ENCODE results near the gene TM9SF3.

The TM9SF3 gene

GRCh38 chr10:96588616-96589419, 2.0 kb upstream of the TM9SF3 start:
- DNase-seq (ENCODE audit: low read depth), result no peak

GRCh38 chr10:96588060-96588554, 1.3 kb upstream of the TM9SF3 start:
- H3K4me3 ChIP-seq (ENCODE audit: low read length), result peak overlapping the region; percentile 64
- no peak for DNase-seq (ENCODE audit: low read depth)
- no peak for TF ChIP-seq CTCF (conservative IDR thresholded peaks at IDR 0.05; ENCODE audit: low read length)

More at GRCh38 chr10:96588616-96589419, 2.0 kb upstream of the TM9SF3 start:
- H3K4me3 ChIP-seq (ENCODE audit: low read length), result no peak overlapping the region
- TF ChIP-seq CTCF (conservative IDR thresholded peaks at IDR 0.05; ENCODE audit: low read length), result no peak

- H3K4me3 ChIP-seq (ENCODE audit: low read length), result peak overlapping the region; percentile 64
- DNase-seq (ENCODE audit: low read depth), result peak; percentile 84
- no peak for TF ChIP-seq CTCF (conservative IDR thresholded peaks at IDR 0.05; ENCODE audit: low read length)
Observed at GRCh38 chr10:96587264-96588059, 650 bp upstream of the TM9SF3 start.

GRCh38 chr10:96585736-96586418, 935 bp downstream of the TM9SF3 start:
- TF ChIP-seq CTCF (conservative IDR thresholded peaks at IDR 0.05; ENCODE audit: low read length), result no peak
- H3K4me3 ChIP-seq (ENCODE audit: low read length), result peak overlapping the region; percentile 84
- DNase-seq (ENCODE audit: low read depth), result peak; percentile 13

- no peak for DNase-seq (ENCODE audit: low read depth)
- H3K4me3 ChIP-seq (ENCODE audit: low read length), result no peak overlapping the region
- TF ChIP-seq CTCF (conservative IDR thresholded peaks at IDR 0.05; ENCODE audit: low read length), result no peak
Observed at GRCh38 chr10:96584474-96584873, 2.3 kb downstream of the TM9SF3 start.

GRCh38 chr10:96584035-96584434, 2.8 kb downstream of the TM9SF3 start:
- no peak for DNase-seq (ENCODE audit: low read depth)
- no peak for TF ChIP-seq CTCF (conservative IDR thresholded peaks at IDR 0.05; ENCODE audit: low read length)
- no peak overlapping the region for H3K4me3 ChIP-seq (ENCODE audit: low read length)
